Gastroesophageal sphincter (tissue), 4 donors: ENCODE data around the gene ZNF771. TPM values are rescaled to one million over a fixed set of nuclear protein-coding genes. Genes with fewer than 3 reads are reported as not detected.

Experiments
- ATAC-seq: fragments of 150-250 bp; one replicate; pipeline ENCODE4 v1.9.1; 2016; ENCODE audit warnings: mild to moderate bottlenecking, moderate library complexity
- H3K27ac ChIP-seq, 4 donors: fragments of 200-600 bp; sonication (generic) in 3 of 4; 1 replicate in 3 of 4; 2 replicates in 1 of 4; pipeline ENCODE4 v1.5.1; 2016 to 2019
- H3K27me3 ChIP-seq: fragments of 200-600 bp; sonication (generic); one replicate; pipeline ENCODE4 v1.5.1; 2019
- H3K36me3 ChIP-seq, 2 donors: fragments of 200-600 bp; sonication (generic); one replicate each; pipeline ENCODE4 v1.5.1; 2019; ENCODE audit warnings: control low read depth in 1 of 2
- H3K4me1 ChIP-seq, 3 donors: fragments of 200-600 bp; sonication (generic); 1 replicate in 2 of 3; 2 replicates in 1 of 3; pipeline ENCODE4 v1.5.1; 2016 to 2019; ENCODE audit warnings: control low read depth in 2 of 3
- H3K4me3 ChIP-seq, 2 donors: fragments of 200-600 bp; sonication (generic); one replicate each; pipeline ENCODE4 v1.5.1; 2019; ENCODE audit warnings: mild to moderate bottlenecking in 1 of 2, moderate library complexity in 1 of 2
- H3K9me3 ChIP-seq, 3 donors: fragments of 200-600 bp; sonication (generic); one replicate each; pipeline ENCODE4 v1.5.1; 2017 to 2019; ENCODE audit warnings: control low read depth in 2 of 3
- CTCF ChIP-seq, 4 experiments: fragments of 200-600 bp in 2 of 4; fragments of 450-650 bp in 2 of 4; sonication (generic) in 1 of 4; IDR thresholded peaks; one replicate each; pipeline ENCODE4 v1.5.1; 2017 to 2019; ENCODE audit warnings: antibody characterized with exemption in 4 of 4, mild to moderate bottlenecking in 2 of 4, moderate library complexity in 2 of 4
- EP300 ChIP-seq: sonication (generic); formaldehyde crosslinking; IDR thresholded peaks from one replicate; pipeline ENCODE4 v1.6.1; 2017; ENCODE audit warnings: antibody characterized with exemption, mild to moderate bottlenecking
- POLR2A ChIP-seq, 2 donors: fragments of 450-650 bp; IDR thresholded peaks; one replicate each; pipeline ENCODE4 v1.6.1; 2017; ENCODE audit warnings: antibody characterized with exemption in 2 of 2, mild to moderate bottlenecking in 2 of 2, moderate library complexity in 1 of 2
- POLR2AphosphoS5 ChIP-seq: sonication (generic); formaldehyde crosslinking; IDR thresholded peaks from one replicate; pipeline ENCODE4 v1.6.1; 2017; ENCODE audit warnings: antibody characterized with exemption
- WGBS, 2 donors: methylation state at CpG; one replicate each; pipeline ENCODE4 v1.1.5; 2018; ENCODE audit warnings: low coverage in 1 of 2; 5-methylcytosine and 5-hydroxymethylcytosine counted together
- total RNA-seq, 4 donors: library from RNA; depleted of rRNA; stranded (reverse); fragments of >200 nt; gene quantifications; one replicate each; pipeline ENCODE4 v1.1.0, GENCODE V29; 2016

The ZNF771 gene
- total RNA-seq, 4 donors from 2014 or later = 17.6 to 29.3 (median 19.5) TPM

- H3K4me1 ChIP-seq = peaks cover 0 to 23% (median 3%) of the 10 kb centered on the region in 3 donors
- H3K4me3 ChIP-seq = no peak overlapping the region
- H3K9me3 ChIP-seq = no peaks in the 10 kb centered on the region
- peaks cover 0 to 47% of the 10 kb centered on the region in 2 donors for H3K36me3 ChIP-seq
- no peak for TF ChIP-seq CTCF (IDR thresholded peaks at IDR 0.05)
- TF ChIP-seq EP300 = no peak
- TF ChIP-seq POLR2A (IDR thresholded peaks at IDR 0.05) = no peak
- TF ChIP-seq POLR2AphosphoS5 = no peak
- no peak for ATAC-seq
- no peaks in the 10 kb centered on the region for H3K27me3 ChIP-seq
- 65 to 92% methylated on average over 4 to 5 of the region's 5 CpGs for WGBS, 2 donors
- no peak overlapping the region for H3K27ac ChIP-seq
These were observed 13.6 kb downstream of the ZNF771 start for GRCh38 chr16:30421010-30421409.

- 77 to 84% methylated on average over 4 of the region's 4 CpGs for WGBS, 2 donors
- no peak for TF ChIP-seq CTCF (IDR thresholded peaks at IDR 0.05)
- TF ChIP-seq EP300 = no peak
- no peak for TF ChIP-seq POLR2AphosphoS5
- TF ChIP-seq POLR2A (IDR thresholded peaks at IDR 0.05) = no peak
- Histone ChIP-seq H3K27ac (peak overlapping the region in 1 of 4 donors; percentile 85), H3K36me3 (peaks cover 0 to 38% of the 10 kb centered on the region in 2 donors), H3K4me3 (no peak overlapping the region), H3K27me3 (no peaks in the 10 kb centered on the region), H3K9me3 (no peaks in the 10 kb centered on the region), H3K4me1 (peaks cover 2 to 28% (median 14%) of the 10 kb centered on the region in 3 donors)
- ATAC-seq = no peak
These were observed 20.6 kb downstream of the ZNF771 start for GRCh38 chr16:30428055-30428454.

GRCh38 chr16:30429418-30429677 is 21.9 kb downstream of the ZNF771 start:
- H3K4me3 ChIP-seq = peak overlapping the region; percentile 27 to 73
- H3K9me3 ChIP-seq = no peaks in the 10 kb centered on the region
- no peaks in the 10 kb centered on the region for H3K27me3 ChIP-seq
- peak overlapping the region; percentile 0 to 87 (median 82) for H3K27ac ChIP-seq
- peaks cover 0 to 25% of the 10 kb centered on the region in 2 donors for H3K36me3 ChIP-seq
- peaks cover 2 to 28% (median 14%) of the 10 kb centered on the region in 3 donors for H3K4me1 ChIP-seq
- TF ChIP-seq POLR2A (IDR thresholded peaks at IDR 0.05) (no peak), POLR2AphosphoS5 (no peak), CTCF (IDR thresholded peaks at IDR 0.05) (no peak), EP300 (no peak)
- no peak for ATAC-seq
- WGBS, 2 donors = 1 to 6% methylated on average over 11 of the region's 11 CpGs

- peaks cover 0 to 20% of the 10 kb centered on the region in 2 donors for H3K36me3 ChIP-seq
- peak within 1 kb of the TSS; percentile 27 to 73 for H3K4me3 ChIP-seq
- 0 to 1% methylated on average over 1 to 27 of the region's 49 CpGs for WGBS, 2 donors
- no peaks in the 10 kb centered on the region for H3K27me3 ChIP-seq
- no peak for TF ChIP-seq EP300
- TF ChIP-seq CTCF (IDR thresholded peaks at IDR 0.05) = peak in 3 of 4 experiments; percentile 76 to 89 (median 85)
- peak; percentile 44 for TF ChIP-seq POLR2AphosphoS5
- H3K27ac ChIP-seq = peak within 1 kb of the TSS; percentile 59 to 87 (median 82)
- no peaks in the 10 kb centered on the region for H3K9me3 ChIP-seq
- H3K4me1 ChIP-seq = peaks cover 2 to 28% (median 14%) of the 10 kb centered on the region in 3 donors
- peak; percentile 99 for ATAC-seq
These were observed 22.4 kb downstream of the ZNF771 start, which contains the start of gene DCTPP1 for GRCh38 chr16:30429678-30430427. DCTPP1 (minus strand) TSS chr16:30430030; CDS start chr16:30429980, 50 bp downstream.
